Fibroblast of skin of left quadriceps (primary cell): ENCODE measurements around the gene DNASE2.
"Not testable (repeated sequence)": the region's sequence is repeated elsewhere in the genome, so short reads cannot be mapped to it uniquely, and the experiment has no call there.

ENCODE experiments used
- DNase-seq, 2 experiments: peaks; one replicate each; pipeline ENCODE4 v3.0.0-alpha.2; 2013; ENCODE audit warnings: low read depth in 2 of 2

Gene DNASE2, protein sequence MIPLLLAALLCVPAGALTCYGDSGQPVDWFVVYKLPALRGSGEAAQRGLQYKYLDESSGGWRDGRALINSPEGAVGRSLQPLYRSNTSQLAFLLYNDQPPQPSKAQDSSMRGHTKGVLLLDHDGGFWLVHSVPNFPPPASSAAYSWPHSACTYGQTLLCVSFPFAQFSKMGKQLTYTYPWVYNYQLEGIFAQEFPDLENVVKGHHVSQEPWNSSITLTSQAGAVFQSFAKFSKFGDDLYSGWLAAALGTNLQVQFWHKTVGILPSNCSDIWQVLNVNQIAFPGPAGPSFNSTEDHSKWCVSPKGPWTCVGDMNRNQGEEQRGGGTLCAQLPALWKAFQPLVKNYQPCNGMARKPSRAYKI

DNA sequence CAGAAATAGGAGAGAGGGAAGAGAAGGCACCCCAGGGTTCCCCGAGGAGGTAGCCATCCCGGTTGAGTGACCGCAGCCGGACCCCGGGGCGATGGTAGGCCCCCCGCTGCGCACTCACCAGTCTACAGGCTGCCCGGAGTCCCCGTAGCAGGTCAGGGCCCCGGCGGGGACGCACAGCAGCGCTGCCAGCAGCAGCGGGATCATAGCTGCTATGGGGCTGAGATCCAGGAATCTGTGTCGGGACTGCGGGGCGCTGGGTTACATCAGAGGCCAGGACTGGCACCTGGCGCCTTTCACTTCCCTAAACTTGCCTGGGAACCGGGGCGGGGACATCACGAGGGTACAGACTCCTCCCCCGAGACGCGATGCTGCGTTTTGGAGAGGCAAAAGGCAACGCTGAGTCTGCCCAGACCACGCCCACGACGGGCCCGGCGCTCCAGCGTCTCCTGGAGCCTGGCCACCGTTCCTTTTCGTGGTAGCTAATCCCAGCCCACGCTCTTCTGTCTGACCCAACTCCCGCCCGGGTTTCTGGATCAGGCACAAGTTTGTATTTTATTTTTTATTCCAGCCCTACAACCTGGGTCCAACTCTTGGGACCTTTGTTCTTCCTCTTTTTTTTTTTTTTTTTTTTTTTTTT lies at the start of gene DNASE2:
TSS of gene DNASE2 (minus strand) at position 278 of the 637 bp plus-strand sequence. CDS start at position 204, 74 bp downstream.
- DNase-seq = peak; percentile 69 to 74

DNA sequence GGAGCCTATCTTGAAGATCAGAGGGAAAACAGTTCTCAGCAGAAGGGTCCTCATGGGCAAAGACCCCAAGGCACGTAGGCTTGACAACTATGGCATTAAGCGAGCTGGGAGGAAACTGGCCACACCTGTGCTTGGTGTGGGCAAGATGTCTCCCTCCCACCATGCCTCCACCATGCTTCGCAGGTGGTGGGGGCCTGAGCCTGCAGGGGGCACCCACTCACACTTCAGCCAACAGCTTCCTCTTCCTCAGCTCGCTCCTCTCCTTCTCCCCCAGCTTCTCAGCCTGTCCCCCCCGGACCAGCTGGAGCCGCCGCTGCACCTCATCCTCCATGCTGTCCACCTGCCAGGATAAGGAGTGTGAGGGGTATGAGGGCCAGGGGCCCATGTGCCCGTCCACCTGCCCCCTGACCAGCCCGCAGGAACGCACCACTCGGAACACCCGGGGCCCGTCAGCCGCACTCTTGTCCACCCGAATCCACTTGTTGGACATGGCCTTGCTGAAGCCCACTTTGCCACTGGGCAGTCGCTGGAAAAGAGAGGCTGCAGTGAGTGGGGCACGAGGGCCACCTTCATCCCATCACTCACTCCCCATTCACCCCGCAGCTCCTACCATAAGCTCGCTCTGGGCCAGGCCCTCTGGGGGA lies 48.9 kb upstream of the DNASE2 start:
- DNase-seq = no peak

- DNase-seq = no peak
These were observed 43.5 kb upstream of the DNASE2 start for GRCh38 chr19:12924621-12925310.

DNA sequence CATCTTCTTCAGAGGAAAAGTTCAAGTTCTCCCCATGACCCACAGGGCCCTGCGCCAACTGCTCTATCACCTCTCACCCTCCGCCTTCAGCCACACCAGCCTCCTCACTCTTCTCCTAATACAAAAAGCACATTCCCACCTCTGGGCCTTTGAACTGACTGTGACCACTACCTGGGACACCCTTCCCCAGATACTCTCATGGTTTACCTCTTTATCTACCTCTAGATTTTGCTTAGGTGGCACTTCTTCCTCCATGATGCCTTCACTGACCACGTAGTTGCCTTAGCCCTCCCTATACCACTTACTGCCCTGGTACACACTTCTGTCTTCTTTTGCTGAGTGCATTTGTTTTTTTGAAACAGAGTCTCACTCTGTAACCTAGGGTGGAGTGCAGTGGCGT lies 41.7 kb upstream of the DNASE2 start:
- no peak for DNase-seq

DNA sequence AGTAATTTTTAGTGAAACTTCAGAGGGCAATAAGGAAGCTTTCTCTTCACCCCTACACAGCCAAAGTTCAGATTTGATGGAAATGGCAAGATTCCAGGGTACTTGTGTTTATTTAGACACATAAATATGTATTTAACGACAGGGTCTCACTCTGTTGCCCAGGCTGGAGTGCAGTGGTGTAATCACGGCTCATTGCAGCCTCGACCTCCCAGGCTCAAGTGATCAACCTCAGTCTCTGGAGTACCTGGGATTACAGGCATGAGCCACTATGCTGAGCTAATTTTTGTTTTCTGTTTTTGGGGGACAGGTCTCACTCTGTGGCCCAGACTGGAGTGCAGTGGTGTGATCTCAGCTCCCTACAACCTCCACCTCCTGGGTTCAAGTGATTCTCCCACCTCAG lies 39.8 kb upstream of the DNASE2 start:
- no peak for DNase-seq

- no peak for DNase-seq
These were observed 37.0 kb upstream of the DNASE2 start for GRCh38 chr19:12918253-12918652.

- DNase-seq = not testable (repeated sequence)
These were observed 34.6 kb upstream of the DNASE2 start for GRCh38 chr19:12915860-12916259.

DNA sequence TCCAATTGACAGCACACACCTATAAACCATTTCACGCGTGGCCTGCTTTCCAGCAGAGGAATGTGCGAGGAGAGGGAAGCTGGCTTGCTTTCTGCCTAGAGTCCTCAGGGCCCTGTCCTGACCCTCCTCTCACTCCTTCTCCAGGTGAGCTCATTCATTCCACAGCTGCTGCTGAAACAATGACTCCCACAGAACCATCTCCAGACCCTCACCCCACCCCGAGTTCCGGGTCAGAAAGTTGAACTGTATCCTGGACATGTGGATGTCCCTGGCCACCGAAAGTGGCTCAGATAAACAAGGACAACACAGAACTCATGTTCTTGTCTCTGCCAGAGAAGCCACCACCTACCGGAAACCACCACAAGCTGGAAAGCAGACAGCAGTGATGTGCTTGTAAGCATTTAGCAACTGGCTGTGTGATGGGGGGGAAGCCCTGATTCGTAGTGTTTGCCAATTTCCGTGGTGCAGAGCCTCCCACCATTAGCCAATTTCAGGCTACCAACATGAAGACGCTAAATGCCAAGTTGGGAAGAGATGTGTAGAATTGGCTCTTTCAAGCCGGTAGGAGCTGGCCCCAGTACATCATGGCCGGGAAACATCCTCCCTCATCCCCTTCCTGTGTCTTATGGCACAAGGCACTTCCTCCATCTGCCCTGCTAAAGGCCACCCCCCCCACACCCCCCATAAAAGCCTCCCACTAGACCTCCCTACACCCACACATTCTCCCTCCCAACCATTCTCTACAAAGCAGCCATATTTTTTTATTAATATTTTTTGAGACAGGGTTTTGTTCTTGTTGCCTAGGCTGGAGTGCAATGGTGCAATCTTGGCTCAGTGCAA lies 32.8 kb upstream of the DNASE2 start:
- no peak for DNase-seq

GRCh38 chr19:12913011-12913561 lies 31.8 kb upstream of the DNASE2 start:
- peak; percentile 41 to 47 for DNase-seq

DNA sequence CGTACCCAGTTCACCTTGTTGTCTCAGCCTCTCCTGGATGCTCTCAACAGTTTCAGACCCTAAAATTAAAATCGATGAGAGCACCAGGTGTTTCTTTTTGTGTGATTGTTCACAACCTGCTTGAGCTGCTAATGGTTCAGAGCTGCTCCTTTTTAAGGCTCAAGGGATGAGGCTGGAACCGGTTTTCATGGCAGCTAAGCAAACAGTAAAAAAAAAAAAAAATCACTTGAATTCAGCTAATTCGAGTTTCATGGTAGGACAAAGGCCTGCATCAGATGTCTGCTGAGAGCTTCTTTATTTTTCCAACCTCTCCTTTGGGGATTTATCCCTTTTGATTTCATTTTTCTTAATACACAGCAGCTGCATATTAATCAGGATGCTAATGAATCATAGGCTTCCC lies 31.3 kb upstream of the DNASE2 start:
- no peak for DNase-seq

DNA sequence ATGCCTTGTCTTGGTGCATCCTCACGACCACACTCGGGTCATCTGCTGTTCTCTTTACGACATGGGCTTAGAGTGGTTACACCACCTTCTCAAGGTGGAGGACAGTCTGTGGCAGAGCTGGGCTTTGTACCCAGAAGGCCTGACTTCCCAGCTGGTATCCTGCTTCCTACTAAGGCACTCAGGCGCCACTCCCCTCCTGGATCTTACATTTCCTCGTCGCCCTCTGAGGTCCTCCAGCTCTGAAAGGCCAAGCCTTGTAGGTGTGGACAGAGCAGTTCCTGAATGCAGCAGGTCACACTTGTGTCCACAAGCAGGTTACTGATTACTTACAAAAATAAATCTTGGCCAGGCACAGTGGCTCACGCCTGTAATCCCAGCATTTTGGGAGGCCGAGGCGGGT lies 25.9 kb upstream of the DNASE2 start:
- DNase-seq = no peak

- no peak for DNase-seq
These were observed 18.8 kb upstream of the DNASE2 start for GRCh38 chr19:12899891-12900518.

- DNase-seq = no peak
These were observed 15.2 kb upstream of the DNASE2 start for GRCh38 chr19:12896460-12896859.

GRCh38 chr19:12893582-12893981 lies 12.3 kb upstream of the DNASE2 start:
- no peak for DNase-seq

- DNase-seq = no peak
These were observed 10.3 kb upstream of the DNASE2 start for GRCh38 chr19:12891553-12892021.

DNA sequence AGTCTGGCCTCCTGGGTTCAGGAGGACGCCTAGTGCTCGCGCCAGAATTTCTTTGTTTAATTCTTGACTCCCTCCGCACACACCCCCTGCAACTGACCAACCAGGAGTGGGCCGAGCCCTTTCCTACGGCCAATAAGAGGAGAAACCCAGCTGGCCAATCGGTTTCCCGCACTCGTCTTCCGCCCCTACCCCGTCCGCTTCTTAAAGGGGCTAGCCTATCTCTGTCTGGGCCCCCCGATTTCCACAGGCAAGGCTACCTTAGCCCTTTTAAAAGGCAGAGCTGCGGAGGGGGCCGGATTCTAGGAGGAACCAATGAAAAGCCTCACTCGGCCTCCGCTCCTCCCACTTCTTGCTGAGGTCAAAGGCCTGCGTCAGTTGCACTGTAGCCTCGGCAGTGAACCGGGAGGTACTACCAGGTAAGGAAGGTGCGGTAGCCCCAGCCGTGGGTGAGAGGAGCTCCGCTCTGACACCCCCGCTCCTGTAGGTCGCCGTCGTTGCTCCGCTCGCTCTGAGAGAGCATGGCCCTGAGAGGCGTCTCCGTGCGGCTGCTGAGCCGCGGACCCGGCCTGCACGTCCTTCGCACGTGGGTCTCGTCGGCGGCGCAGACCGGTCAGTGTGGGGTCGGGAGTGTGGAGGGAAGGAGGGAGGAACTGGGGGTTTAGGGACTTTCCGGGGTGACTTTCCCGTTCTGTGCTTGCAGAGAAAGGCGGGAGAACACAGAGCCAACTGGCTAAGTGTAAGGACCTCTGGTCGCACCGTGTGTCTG lies 9.7 kb upstream of the DNASE2 start, which contains the start of gene GCDH:
TSS of gene GCDH (plus strand) at position 374 of the 766 bp plus-strand sequence. CDS start at position 519, 145 bp downstream.
- DNase-seq = peak; percentile 96

GRCh38 chr19:12890299-12890786 lies 9.1 kb upstream of the DNASE2 start:
- not testable (repeated sequence) for DNase-seq

DNA sequence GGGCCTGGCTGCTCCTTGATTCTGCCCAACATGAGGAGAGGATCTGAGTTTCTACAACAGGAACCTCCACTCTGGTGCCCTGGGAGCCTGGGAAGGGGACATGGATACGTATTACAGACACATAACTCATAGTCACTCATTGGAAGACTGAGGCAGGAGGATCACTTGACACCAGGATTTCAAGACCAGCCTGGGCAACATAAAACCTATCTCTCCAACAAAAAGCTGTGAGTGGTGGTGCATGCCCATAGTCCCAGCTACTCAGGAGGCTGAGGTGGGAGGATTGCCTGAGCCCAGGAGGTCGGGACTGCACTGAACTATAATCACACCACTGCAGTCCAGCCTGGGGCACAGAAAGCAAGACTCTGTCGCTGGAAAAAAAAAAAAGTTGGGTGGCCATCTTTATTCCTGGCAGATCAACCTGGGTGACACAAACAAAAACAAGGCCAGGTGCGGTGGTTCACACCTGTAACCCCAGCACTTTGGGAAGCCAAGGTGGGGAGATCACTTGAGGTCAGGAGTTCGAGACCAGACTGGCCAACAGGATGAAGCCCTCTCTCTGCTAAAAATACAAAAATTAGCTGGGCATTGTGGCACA lies 6.9 kb upstream of the DNASE2 start:
- DNase-seq = no peak
